Body of pancreas (tissue), 4 donors: ENCODE results near the gene CNPY1. TPM values are rescaled to one million over a fixed set of nuclear protein-coding genes. Genes with fewer than 3 reads are reported as not detected.
"Not testable (repeated sequence)": the region's sequence is repeated elsewhere in the genome, so short reads cannot be mapped to it uniquely, and the experiment has no call there.

ENCODE experiments used
- ATAC-seq: fragments of 150-250 bp; one replicate; pipeline ENCODE4 v1.9.1; 2016
- DNase-seq, 4 donors: peaks; one replicate each; pipeline ENCODE4 v3.0.0-alpha.2; 2019
- H3K27ac ChIP-seq, 4 donors: fragments of 200-600 bp; sonication (generic); 1 replicate in 3 of 4; 2 replicates in 1 of 4; pipeline versions ENCODE4 v1.5.1 to v1.6.1; 2016 to 2019; ENCODE audit warnings: mild to moderate bottlenecking in 1 of 4, mixed read lengths in 1 of 4, moderate library complexity in 1 of 4
- H3K27me3 ChIP-seq, 2 donors: fragments of 200-600 bp; sonication (generic); one replicate each; pipeline ENCODE4 v1.6.0; 2016; ENCODE audit warnings: mild to moderate bottlenecking in 1 of 2
- H3K36me3 ChIP-seq, 2 donors: fragments of 200-600 bp; sonication (generic); replicated peaks in 1 of 2; 2 replicates each; pipeline ENCODE4 v1.5.1; 2016; ENCODE audit warnings: low read depth in 2 of 2; ENCODE audit not compliant: insufficient read depth in 1 of 2
- H3K4me1 ChIP-seq: fragments of 200-600 bp; sonication (generic); one replicate; pipeline ENCODE4 v1.6.0; 2016
- H3K4me3 ChIP-seq, 2 donors: fragments of 200-600 bp; sonication (generic); 1 replicate in 1 of 2; 2 replicates in 1 of 2; pipeline ENCODE4 v1.5.1; 2016 to 2019
- H3K9me3 ChIP-seq, 3 donors: fragments of 200-600 bp; sonication (generic); 1 replicate in 2 of 3; 2 replicates in 1 of 3; pipeline ENCODE4 v1.5.1; 2016
- CTCF ChIP-seq, 7 experiments: fragments of 450-650 bp in 4 of 7; fragments of 200-600 bp in 3 of 7; sonication (generic) in 3 of 7; IDR thresholded peaks; one replicate each; pipeline ENCODE4 v1.5.1; 2016 to 2019; ENCODE audit warnings: antibody characterized with exemption in 7 of 7
- POLR2A ChIP-seq, 3 donors: fragments of 450-650 bp; IDR thresholded peaks; one replicate each; pipeline ENCODE4 v1.6.1; 2016; ENCODE audit warnings: antibody characterized with exemption in 3 of 3, mild to moderate bottlenecking in 2 of 3
- WGBS, 2 donors: methylation state at CpG; one replicate each; pipeline ENCODE4 v1.1.5; 2017; 5-methylcytosine and 5-hydroxymethylcytosine counted together
- intact Hi-C: fragments of 100-400 bp; cut with DNase I; formaldehyde crosslinking; loops from one replicate; pipeline ENCODE4 v1.15.1; 2023
- total RNA-seq, 2 donors: library from RNA; depleted of rRNA; stranded (reverse); fragments of >200 nt; gene quantifications; one replicate each; pipeline ENCODE4 v1.1.0, GENCODE V29; 2016

CNPY1 gene
- total RNA-seq = not detected

- DNase-seq, H3K4me3 ChIP-seq, intact Hi-C loops, ATAC-seq, H3K4me1 ChIP-seq, H3K9me3 ChIP-seq, H3K27me3 ChIP-seq, H3K27ac ChIP-seq, H3K36me3 ChIP-seq: not testable (repeated sequence)
- 100% methylated on average over 1 of the region's 1 CpG for WGBS, 2 donors
Observed at GRCh38 chr7:155546449-155546848, at the start of gene CNPY1. TSS of gene CNPY1 (minus strand) at chr7:155546559. CDS start at chr7:155545929, 630 bp downstream.

- H3K9me3 ChIP-seq = no peaks in the 10 kb centered on the region
- no peak overlapping the region for H3K27ac ChIP-seq
- TF ChIP-seq POLR2A (IDR thresholded peaks at IDR 0.05) = no peak
- no peak for TF ChIP-seq CTCF (IDR thresholded peaks at IDR 0.05)
- H3K36me3 ChIP-seq = no peaks in the 10 kb centered on the region
- DNase-seq (peak in 1 of 4 donors; percentile 36), ATAC-seq (peak; percentile 45)
- 64 to 65% methylated on average over 2 to 3 of the region's 3 CpGs for WGBS, 2 donors
- intact Hi-C loops = no loop called here
- H3K4me3 ChIP-seq = no peak overlapping the region
- H3K4me1 ChIP-seq = peaks cover 31% of the 10 kb centered on the region
- no peaks in the 10 kb centered on the region for H3K27me3 ChIP-seq
Observed at GRCh38 chr7:155594961-155595366, 48.6 kb upstream of the CNPY1 start.

- Histone ChIP-seq H3K36me3 (no peaks in the 10 kb centered on the region), H3K4me3 (no peak overlapping the region), H3K9me3 (no peaks in the 10 kb centered on the region), H3K27ac (no peak overlapping the region), H3K4me1 (peaks cover 31% of the 10 kb centered on the region), H3K27me3 (no peaks in the 10 kb centered on the region)
- no peak for ATAC-seq
- intact Hi-C loops = no loop called here
- no peak for DNase-seq
- TF ChIP-seq CTCF (IDR thresholded peaks at IDR 0.05) (no peak), POLR2A (IDR thresholded peaks at IDR 0.05) (no peak)
- 93% methylated on average over 6 of the region's 6 CpGs; no CpG with 5 or more reads in 1 of the 2 donors for WGBS, 2 donors
Observed at GRCh38 chr7:155594163-155594732, 47.9 kb upstream of the CNPY1 start.

- intact Hi-C loops = no loop called here
- ATAC-seq = no peak
- no peak overlapping the region for H3K4me3 ChIP-seq
- no peaks in the 10 kb centered on the region for H3K36me3 ChIP-seq
- H3K9me3 ChIP-seq = no peaks in the 10 kb centered on the region
- TF ChIP-seq POLR2A (IDR thresholded peaks at IDR 0.05) = no peak
- no peak for TF ChIP-seq CTCF (IDR thresholded peaks at IDR 0.05)
- H3K27ac ChIP-seq = no peak overlapping the region
- H3K4me1 ChIP-seq = peaks cover 27% of the 10 kb centered on the region
- WGBS, 2 donors = 66 to 77% methylated on average over 7 to 15 of the region's 15 CpGs
- H3K27me3 ChIP-seq = no peaks in the 10 kb centered on the region
- DNase-seq = no peak
Observed at GRCh38 chr7:155593461-155594162, 47.3 kb upstream of the CNPY1 start.

GRCh38 chr7:155591055-155591775, 44.9 kb upstream of the CNPY1 start:
- DNase-seq (no peak), ATAC-seq (no peak)
- no peak overlapping the region for H3K27ac ChIP-seq
- no peak for TF ChIP-seq CTCF (IDR thresholded peaks at IDR 0.05)
- TF ChIP-seq POLR2A (IDR thresholded peaks at IDR 0.05) = no peak
- intact Hi-C loops = no loop called here
- H3K27me3 ChIP-seq = no peaks in the 10 kb centered on the region
- peaks cover 9% of the 10 kb centered on the region for H3K4me1 ChIP-seq
- WGBS, 2 donors = 71 to 74% methylated on average over 13 to 14 of the region's 14 CpGs
- no peak overlapping the region for H3K4me3 ChIP-seq
- no peaks in the 10 kb centered on the region for H3K9me3 ChIP-seq
- no peaks in the 10 kb centered on the region for H3K36me3 ChIP-seq
